ENCODE data around the gene KCTD1. TPM values are rescaled to one million over a fixed set of nuclear protein-coding genes. Genes with fewer than 3 reads are reported as not detected.

KCTD1 gene
- total and polyA plus RNA-seq, 4 donors: 0.78 to 2.9 (median 2.0) TPM

- Histone ChIP-seq H3K9me3 (ENCODE audit: control insufficient read depth in 4 of 4, low read length in 3 of 4) (no peaks in the 10 kb centered on the region), H3K27ac (ENCODE audit: low read depth in 1 of 2, low read length in 2 of 2) (no peak overlapping the region), H3K27me3 (ENCODE audit: control insufficient read depth in 4 of 4, insufficient read depth in 4 of 4, low read length in 3 of 4) (no peaks in the 10 kb centered on the region), H3K9ac (ENCODE audit: low read depth in 1 of 2, low read length in 2 of 2) (no peak overlapping the region), H3K4me1 (ENCODE audit: control insufficient read depth in 4 of 4, insufficient read depth in 4 of 4, low read length in 3 of 4) (no peaks in the 10 kb centered on the region), H3K4me3 (ENCODE audit: low read depth in 1 of 3, low read length in 3 of 3) (no peak overlapping the region), H3K36me3 (ENCODE audit: control insufficient read depth in 4 of 4, insufficient read depth in 3 of 4, low read depth in 1 of 4, low read length in 3 of 4) (no peaks in the 10 kb centered on the region)
- no peak for DNase-seq (ENCODE audit: low spot score)
- WGBS: 85% methylated on average over 4 of the region's 4 CpGs
- TF ChIP-seq HNF4A (conservative IDR thresholded peaks at IDR 0.05) (no peak), TAF1 (conservative IDR thresholded peaks at IDR 0.05) (no peak), RAD21 (IDR thresholded peaks at IDR 0.05) (no peak), CTCF (IDR thresholded peaks at IDR 0.05; ENCODE audit: low read depth, low read length, missing input control) (no peak), NR2F2 (IDR thresholded peaks at IDR 0.05) (no peak), SP1 (IDR thresholded peaks at IDR 0.05) (no peak)
- TF ChIP-seq, protein P1, sequence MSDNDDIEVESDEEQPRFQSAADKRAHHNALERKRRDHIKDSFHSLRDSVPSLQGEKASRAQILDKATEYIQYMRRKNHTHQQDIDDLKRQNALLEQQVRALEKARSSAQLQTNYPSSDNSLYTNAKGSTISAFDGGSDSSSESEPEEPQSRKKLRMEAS (IDR thresholded peaks at IDR 0.05): no peak
Measured at GRCh38 chr18:26424428-26425147, 123.8 kb downstream of the KCTD1 start.

GRCh38 chr18:26422472-26423162 lies 125.7 kb downstream of the KCTD1 start:
- no peak overlapping the region for H3K27ac ChIP-seq (ENCODE audit: low read depth in 1 of 2, low read length in 2 of 2)
- TF ChIP-seq RXRA (IDR thresholded peaks at IDR 0.05) (no peak), JUND (IDR thresholded peaks at IDR 0.05) (no peak), HNF4G (IDR thresholded peaks at IDR 0.05) (no peak), ATF3 (IDR thresholded peaks at IDR 0.05) (no peak), NR2F2 (IDR thresholded peaks at IDR 0.05) (no peak), GABPA (IDR thresholded peaks at IDR 0.05 in 1 of 2, conservative IDR thresholded peaks at IDR 0.05 in 1 of 2) (no peak), FOXA1 (IDR thresholded peaks at IDR 0.05) (no peak), EGR1 (IDR thresholded peaks at IDR 0.05; ENCODE audit: low read depth in 2 of 2) (no peak)
- TF ChIP-seq, protein P2, sequence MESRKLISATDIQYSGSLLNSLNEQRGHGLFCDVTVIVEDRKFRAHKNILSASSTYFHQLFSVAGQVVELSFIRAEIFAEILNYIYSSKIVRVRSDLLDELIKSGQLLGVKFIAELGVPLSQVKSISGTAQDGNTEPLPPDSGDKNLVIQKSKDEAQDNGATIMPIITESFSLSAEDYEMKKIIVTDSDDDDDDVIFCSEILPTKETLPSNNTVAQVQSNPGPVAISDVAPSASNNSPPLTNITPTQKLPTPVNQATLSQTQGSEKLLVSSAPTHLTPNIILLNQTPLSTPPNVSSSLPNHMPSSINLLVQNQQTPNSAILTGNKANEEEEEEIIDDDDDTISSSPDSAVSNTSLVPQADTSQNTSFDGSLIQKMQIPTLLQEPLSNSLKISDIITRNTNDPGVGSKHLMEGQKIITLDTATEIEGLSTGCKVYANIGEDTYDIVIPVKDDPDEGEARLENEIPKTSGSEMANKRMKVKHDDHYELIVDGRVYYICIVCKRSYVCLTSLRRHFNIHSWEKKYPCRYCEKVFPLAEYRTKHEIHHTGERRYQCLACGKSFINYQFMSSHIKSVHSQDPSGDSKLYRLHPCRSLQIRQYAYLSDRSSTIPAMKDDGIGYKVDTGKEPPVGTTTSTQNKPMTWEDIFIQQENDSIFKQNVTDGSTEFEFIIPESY (IDR thresholded peaks at IDR 0.05): no peak
- TF ChIP-seq, protein P3, sequence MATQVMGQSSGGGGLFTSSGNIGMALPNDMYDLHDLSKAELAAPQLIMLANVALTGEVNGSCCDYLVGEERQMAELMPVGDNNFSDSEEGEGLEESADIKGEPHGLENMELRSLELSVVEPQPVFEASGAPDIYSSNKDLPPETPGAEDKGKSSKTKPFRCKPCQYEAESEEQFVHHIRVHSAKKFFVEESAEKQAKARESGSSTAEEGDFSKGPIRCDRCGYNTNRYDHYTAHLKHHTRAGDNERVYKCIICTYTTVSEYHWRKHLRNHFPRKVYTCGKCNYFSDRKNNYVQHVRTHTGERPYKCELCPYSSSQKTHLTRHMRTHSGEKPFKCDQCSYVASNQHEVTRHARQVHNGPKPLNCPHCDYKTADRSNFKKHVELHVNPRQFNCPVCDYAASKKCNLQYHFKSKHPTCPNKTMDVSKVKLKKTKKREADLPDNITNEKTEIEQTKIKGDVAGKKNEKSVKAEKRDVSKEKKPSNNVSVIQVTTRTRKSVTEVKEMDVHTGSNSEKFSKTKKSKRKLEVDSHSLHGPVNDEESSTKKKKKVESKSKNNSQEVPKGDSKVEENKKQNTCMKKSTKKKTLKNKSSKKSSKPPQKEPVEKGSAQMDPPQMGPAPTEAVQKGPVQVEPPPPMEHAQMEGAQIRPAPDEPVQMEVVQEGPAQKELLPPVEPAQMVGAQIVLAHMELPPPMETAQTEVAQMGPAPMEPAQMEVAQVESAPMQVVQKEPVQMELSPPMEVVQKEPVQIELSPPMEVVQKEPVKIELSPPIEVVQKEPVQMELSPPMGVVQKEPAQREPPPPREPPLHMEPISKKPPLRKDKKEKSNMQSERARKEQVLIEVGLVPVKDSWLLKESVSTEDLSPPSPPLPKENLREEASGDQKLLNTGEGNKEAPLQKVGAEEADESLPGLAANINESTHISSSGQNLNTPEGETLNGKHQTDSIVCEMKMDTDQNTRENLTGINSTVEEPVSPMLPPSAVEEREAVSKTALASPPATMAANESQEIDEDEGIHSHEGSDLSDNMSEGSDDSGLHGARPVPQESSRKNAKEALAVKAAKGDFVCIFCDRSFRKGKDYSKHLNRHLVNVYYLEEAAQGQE (IDR thresholded peaks at IDR 0.05): no peak
- H3K36me3 ChIP-seq (ENCODE audit: control insufficient read depth in 4 of 4, insufficient read depth in 3 of 4, low read depth in 1 of 4, low read length in 3 of 4): no peaks in the 10 kb centered on the region
- H3K4me3 ChIP-seq (ENCODE audit: low read depth in 1 of 3, low read length in 3 of 3): no peak overlapping the region
- no peak overlapping the region for H3K9ac ChIP-seq (ENCODE audit: low read depth in 1 of 2, low read length in 2 of 2)
- 92% methylated on average over 6 of the region's 6 CpGs for WGBS
- H3K4me1 ChIP-seq (ENCODE audit: control insufficient read depth in 4 of 4, insufficient read depth in 4 of 4, low read length in 3 of 4): no peaks in the 10 kb centered on the region
- no peaks in the 10 kb centered on the region for H3K27me3 ChIP-seq (ENCODE audit: control insufficient read depth in 4 of 4, insufficient read depth in 4 of 4, low read length in 3 of 4)
- H3K9me3 ChIP-seq (ENCODE audit: control insufficient read depth in 4 of 4, low read length in 3 of 4): no peaks in the 10 kb centered on the region
- no peak for DNase-seq (ENCODE audit: low spot score)
